GM12878 (cell line): ENCODE data around the gene CCS. TPM values are rescaled to one million over a fixed set of nuclear protein-coding genes. Genes with fewer than 3 reads are reported as not detected.
A peak's percentile ranks its signal among the peaks of the same experiment; 100 is the strongest.

Experiments
- ATF7 ChIP-seq: fragments of 450-650 bp; IDR thresholded peaks from 2 replicates; pipeline ENCODE4 v1.6.1; 2016; ENCODE audit warnings: low read depth, mild to moderate bottlenecking
- E4F1 ChIP-seq: fragments of 450-650 bp; IDR thresholded peaks from 2 replicates; pipeline ENCODE4 v1.6.1; 2018; ENCODE audit warnings: borderline replicate concordance, mild to moderate bottlenecking; ENCODE audit not compliant: partially characterized antibody
- EZH2 ChIP-seq: IDR thresholded peaks from 2 replicates; pipeline ENCODE4 v1.6.1; 2012; ENCODE audit warnings: low read depth, mild to moderate bottlenecking, control low read depth, inconsistent platforms, low read length, borderline replicate concordance; ENCODE audit not compliant: control insufficient read depth
- HDGF ChIP-seq: fragments of 450-650 bp; IDR thresholded peaks from 2 replicates; pipeline ENCODE4 v1.6.1; 2016; ENCODE audit warnings: antibody characterized with exemption
- IKZF2 ChIP-seq, 2 experiments: fragments of 450-650 bp; IDR thresholded peaks; 2 replicates each; pipeline ENCODE4 v1.6.1; 2017; ENCODE audit warnings: mild to moderate bottlenecking in 2 of 2, moderate library complexity in 2 of 2
- MTA3 ChIP-seq: IDR thresholded peaks from 2 replicates; pipeline ENCODE4 v1.6.1; 2012; ENCODE audit warnings: low read length, inconsistent platforms, borderline replicate concordance
- MXI1 ChIP-seq: fragments of 150-350 bp; IDR thresholded peaks from 2 replicates; pipeline ENCODE4 v1.6.1; 2011; ENCODE audit warnings: low read depth, mild to moderate bottlenecking, inconsistent platforms, low read length, improper control_type of control experiment
- MYC ChIP-seq: IDR thresholded peaks from 2 replicates; pipeline ENCODE4 v1.6.1; 2011; ENCODE audit warnings: mild to moderate bottlenecking, low read length, moderate library complexity, inconsistent platforms; ENCODE audit not compliant: insufficient read depth, insufficient replicate concordance, insufficient read length, severe bottlenecking
- NFXL1 ChIP-seq: fragments of 450-650 bp; IDR thresholded peaks from 2 replicates; pipeline ENCODE4 v1.6.1; 2017; ENCODE audit warnings: antibody characterized with exemption, mild to moderate bottlenecking, borderline replicate concordance
- NR2C1 ChIP-seq: fragments of 450-650 bp; IDR thresholded peaks from 2 replicates; pipeline ENCODE4 v1.6.1; 2017; ENCODE audit warnings: antibody characterized with exemption, mild to moderate bottlenecking, moderate library complexity
- NR2C2 ChIP-seq: IDR thresholded peaks from 2 replicates; pipeline ENCODE4 v1.6.1; 2011; ENCODE audit warnings: borderline replicate concordance, low read depth; ENCODE audit not compliant: control insufficient read depth, insufficient read length
- NR2F1 ChIP-seq: fragments of 450-650 bp; conservative IDR thresholded peaks from 2 replicates; pipeline ENCODE4 v1.6.1; 2017; ENCODE audit warnings: mild to moderate bottlenecking
- STAT3 ChIP-seq: IDR thresholded peaks from 2 replicates; pipeline ENCODE4 v1.6.1; 2011; ENCODE audit warnings: low read depth, low read length, improper control_type of control experiment
- ZNF274 ChIP-seq: IDR thresholded peaks from one replicate; pipeline ENCODE4 v1.8.0; 2011; ENCODE audit not compliant: insufficient read length, insufficient read depth
- ZNF384 ChIP-seq: IDR thresholded peaks from 2 replicates; pipeline ENCODE4 v1.6.1; 2012; ENCODE audit warnings: low read depth, mild to moderate bottlenecking, low read length, improper control_type of control experiment, borderline replicate concordance
- ZNF687 ChIP-seq: fragments of 450-650 bp; IDR thresholded peaks from 2 replicates; pipeline ENCODE4 v1.6.1; 2017; ENCODE audit warnings: mild to moderate bottlenecking, moderate library complexity
- ZSCAN29 ChIP-seq: fragments of 450-650 bp; IDR thresholded peaks from 2 replicates; pipeline ENCODE4 v1.6.1; 2017; ENCODE audit warnings: mild to moderate bottlenecking, moderate library complexity
- polyA plus RNA-seq, 11 experiments: library from polyadenylated mRNA; depleted of rRNA in 4 of 11; unstranded in 6 of 11; stranded (reverse) in 5 of 11; fragments of >200 nt; fragmentation: Nextera tagmentation in 4 of 11; fragmentation: Illumina TruSeq in 1 of 11; extraction: Ambion mirVana in 4 of 11; extraction: Trizol in 1 of 11; gene quantifications; 1 replicate in 1 of 11; 2 replicates in 10 of 11; pipeline versions ENCODE4 v1.2.1 to v1.2.3, GENCODE V29; 2011 to 2016; ENCODE audit warnings: inconsistent platforms in 2 of 11, missing spikeins in 2 of 11, low read depth in 1 of 11
- total RNA-seq, 4 experiments: library from RNA; depleted of rRNA in 3 of 4; stranded (reverse); fragments of >200 nt in 3 of 4; fragmentation: Illumina TruSeq in 1 of 4; extraction: Trizol in 1 of 4; gene quantifications; 2 replicates each; pipeline versions ENCODE4 v1.2.1 to v1.2.3, GENCODE V29; 2013 to 2021
- TF ChIP-seq, protein P1 (sequence below): fragments of 450-650 bp; IDR thresholded peaks from 2 replicates; pipeline ENCODE4 v1.6.1; 2016; ENCODE audit warnings: mild to moderate bottlenecking, moderate library complexity, borderline replicate concordance

Gene CCS
- total and polyA plus RNA-seq, 10 of the 15 experiments (the other 5 are each of a cell fraction or from before 2014, with no cell fraction given), result 1.5 to 44.2 (median 30.6) TPM

DNA sequence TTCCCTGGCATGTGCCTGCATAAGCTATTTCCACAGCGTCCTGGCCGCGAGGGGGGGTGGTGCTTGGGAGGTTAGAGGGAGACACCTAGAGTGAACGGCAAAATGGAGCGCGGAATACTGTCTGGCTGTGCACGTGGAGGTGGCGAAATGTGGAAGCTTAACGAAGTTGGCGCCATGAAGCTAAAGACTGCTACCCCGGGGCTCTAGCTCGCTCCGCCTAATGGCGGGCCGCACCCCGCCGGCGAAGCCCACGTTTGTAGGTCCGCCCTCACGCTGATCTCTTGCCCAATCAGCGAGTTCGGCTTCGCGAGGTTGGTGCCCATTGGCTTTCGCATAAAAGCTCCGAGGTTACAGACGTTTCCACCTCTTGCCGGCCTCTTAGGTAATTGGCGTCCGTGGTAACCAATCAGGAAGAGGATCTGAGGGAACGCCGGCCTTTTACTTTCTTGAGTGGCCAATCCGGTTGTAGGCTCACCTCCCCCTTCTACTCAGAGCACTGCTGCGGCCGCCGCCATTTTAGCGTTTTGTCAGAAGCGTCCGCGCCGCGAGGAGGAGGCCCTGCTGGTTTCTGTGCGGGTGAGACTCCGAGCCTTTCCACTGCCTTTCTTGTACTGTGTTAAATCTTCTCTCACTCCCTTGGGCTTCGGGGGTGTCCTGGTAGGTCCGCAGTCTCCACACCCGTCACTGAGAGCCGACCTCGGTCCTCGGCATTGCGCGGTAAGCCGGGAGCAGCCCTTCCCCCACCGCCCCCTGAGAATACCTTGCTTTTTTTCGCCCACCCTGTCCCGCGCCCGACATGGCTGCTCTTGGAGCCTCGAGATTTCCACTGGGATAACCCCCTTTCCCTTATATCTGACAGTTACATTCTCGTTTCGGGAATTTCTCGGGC lies 45.4 kb downstream of the CCS start, which contains the start of gene RBM4 (continued):
- TF ChIP-seq STAT3 (no peak), ZSCAN29 (no peak), ZNF687 (peak; percentile 17), ZNF274 (no peak), IKZF2 (IDR thresholded peaks at IDR 0.05) (0 out of 4 replicates have a peak, but pooled peaks have one; percentile 26 to 54), EZH2 (no peak), NR2C1 (peak; percentile 55), MXI1 (peak; percentile 94), MYC (no peak), HDGF (peak; percentile 68; the same call in 1 of the 2 replicates), E4F1 (no peak), NR2F1 (0 out of 2 replicates have a peak, but pooled peaks have one; percentile 46), ZNF384 (no peak), NFXL1 (no peak), ATF7 (no peak), MTA3 (peak; percentile 49; the same call in 1 of the 2 replicates), NR2C2 (no peak)
- TF ChIP-seq, protein P1, sequence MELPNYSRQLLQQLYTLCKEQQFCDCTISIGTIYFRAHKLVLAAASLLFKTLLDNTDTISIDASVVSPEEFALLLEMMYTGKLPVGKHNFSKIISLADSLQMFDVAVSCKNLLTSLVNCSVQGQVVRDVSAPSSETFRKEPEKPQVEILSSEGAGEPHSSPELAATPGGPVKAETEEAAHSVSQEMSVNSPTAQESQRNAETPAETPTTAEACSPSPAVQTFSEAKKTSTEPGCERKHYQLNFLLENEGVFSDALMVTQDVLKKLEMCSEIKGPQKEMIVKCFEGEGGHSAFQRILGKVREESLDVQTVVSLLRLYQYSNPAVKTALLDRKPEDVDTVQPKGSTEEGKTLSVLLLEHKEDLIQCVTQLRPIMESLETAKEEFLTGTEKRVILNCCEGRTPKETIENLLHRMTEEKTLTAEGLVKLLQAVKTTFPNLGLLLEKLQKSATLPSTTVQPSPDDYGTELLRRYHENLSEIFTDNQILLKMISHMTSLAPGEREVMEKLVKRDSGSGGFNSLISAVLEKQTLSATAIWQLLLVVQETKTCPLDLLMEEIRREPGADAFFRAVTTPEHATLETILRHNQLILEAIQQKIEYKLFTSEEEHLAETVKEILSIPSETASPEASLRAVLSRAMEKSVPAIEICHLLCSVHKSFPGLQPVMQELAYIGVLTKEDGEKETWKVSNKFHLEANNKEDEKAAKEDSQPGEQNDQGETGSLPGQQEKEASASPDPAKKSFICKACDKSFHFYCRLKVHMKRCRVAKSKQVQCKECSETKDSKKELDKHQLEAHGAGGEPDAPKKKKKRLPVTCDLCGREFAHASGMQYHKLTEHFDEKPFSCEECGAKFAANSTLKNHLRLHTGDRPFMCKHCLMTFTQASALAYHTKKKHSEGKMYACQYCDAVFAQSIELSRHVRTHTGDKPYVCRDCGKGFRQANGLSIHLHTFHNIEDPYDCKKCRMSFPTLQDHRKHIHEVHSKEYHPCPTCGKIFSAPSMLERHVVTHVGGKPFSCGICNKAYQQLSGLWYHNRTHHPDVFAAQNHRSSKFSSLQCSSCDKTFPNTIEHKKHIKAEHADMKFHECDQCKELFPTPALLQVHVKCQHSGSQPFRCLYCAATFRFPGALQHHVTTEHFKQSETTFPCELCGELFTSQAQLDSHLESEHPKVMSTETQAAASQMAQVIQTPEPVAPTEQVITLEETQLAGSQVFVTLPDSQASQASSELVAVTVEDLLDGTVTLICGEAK, result 0 out of 2 replicates have a peak, but pooled peaks have one; percentile 52
